Measurements from ENCODE around the gene ZNF8. TPM values are rescaled to one million over a fixed set of nuclear protein-coding genes. Genes with fewer than 3 reads are reported as not detected.

The ZNF8 gene
- total and polyA plus RNA-seq, 2 donors (not counting 1 experiment from before 2014, with no cell fraction given) = 2.6 to 5.6 TPM

- Histone ChIP-seq H2AFZ (ENCODE audit: low read length) (no peak overlapping the region), H3K4me2 (ENCODE audit: extremely low read depth, insufficient read depth, low read length) (no peak overlapping the region), H3K4me1 (ENCODE audit: control insufficient read depth, extremely low read depth, insufficient read depth, low read length) (no peaks in the 10 kb centered on the region), H4K20me1 (ENCODE audit: control insufficient read depth, extremely low read depth, insufficient read depth, low read length) (no peaks in the 10 kb centered on the region), H3K27ac (ENCODE audit: insufficient read depth, low read length) (no peak overlapping the region), H3K27me3 (ENCODE audit: control insufficient read depth, insufficient read depth, low read length) (no peaks in the 10 kb centered on the region), H3K79me2 (ENCODE audit: control insufficient read depth, insufficient read depth, low read length) (no peaks in the 10 kb centered on the region), H3K4me3 (replicated peaks in 1 of 4; ENCODE audit: control extremely low read depth in 1 of 4, insufficient read depth in 1 of 4, low read depth in 3 of 4, low read length in 4 of 4) (no peak overlapping the region), H3K9me3 (ENCODE audit: control insufficient read depth, insufficient read depth, low read depth, low read length) (peaks cover 4% of the 10 kb centered on the region), H3K36me3 (ENCODE audit: control insufficient read depth, insufficient read depth, low read length) (peaks cover 7% of the 10 kb centered on the region), H3K9ac (ENCODE audit: insufficient read depth, low read length) (no peak overlapping the region)
- no peak for DNase-seq (ENCODE audit: low read depth in 2 of 2)
- TF ChIP-seq CTCF (conservative IDR thresholded peaks at IDR 0.05 in 1 of 2, IDR thresholded peaks at IDR 0.05 in 1 of 2; ENCODE audit: low read depth in 1 of 2, low read length in 2 of 2) (no peak), EZH2 (IDR thresholded peaks at IDR 0.05; ENCODE audit: low read length, missing control alignments) (no peak)
Observed at GRCh38 chr19:58334691-58335249, 56.0 kb downstream of the ZNF8 start.

DNA sequence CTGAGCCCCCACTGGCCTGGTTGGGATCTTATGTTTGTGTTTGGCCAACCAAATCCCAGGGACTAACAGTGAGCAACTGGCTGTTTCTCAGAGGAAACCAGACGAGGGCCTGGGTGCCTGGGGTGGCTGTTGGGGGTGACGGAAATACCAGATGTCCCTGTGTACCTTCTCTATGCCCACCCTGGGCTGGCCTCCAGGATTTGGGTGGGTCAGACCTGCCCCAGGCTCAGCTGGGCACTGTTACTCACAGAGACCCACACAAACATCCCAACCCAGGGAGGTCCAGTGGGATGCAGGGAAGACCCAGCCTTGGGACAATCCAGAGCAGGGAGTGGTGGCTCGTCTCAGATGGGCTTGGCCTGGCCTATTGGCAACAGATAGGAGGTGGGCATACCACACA, 56.9 kb downstream of the ZNF8 start:
- Histone ChIP-seq H3K4me1 (ENCODE audit: control insufficient read depth, extremely low read depth, insufficient read depth, low read length) (no peaks in the 10 kb centered on the region), H3K36me3 (ENCODE audit: control insufficient read depth, insufficient read depth, low read length) (peaks cover 7% of the 10 kb centered on the region), H4K20me1 (ENCODE audit: control insufficient read depth, extremely low read depth, insufficient read depth, low read length) (no peaks in the 10 kb centered on the region), H3K4me3 (replicated peaks in 1 of 4; ENCODE audit: control extremely low read depth in 1 of 4, insufficient read depth in 1 of 4, low read depth in 3 of 4, low read length in 4 of 4) (no peak overlapping the region), H3K27me3 (ENCODE audit: control insufficient read depth, insufficient read depth, low read length) (no peaks in the 10 kb centered on the region), H3K9me3 (ENCODE audit: control insufficient read depth, insufficient read depth, low read depth, low read length) (peaks cover 4% of the 10 kb centered on the region), H2AFZ (ENCODE audit: low read length) (no peak overlapping the region), H3K79me2 (ENCODE audit: control insufficient read depth, insufficient read depth, low read length) (no peaks in the 10 kb centered on the region), H3K4me2 (ENCODE audit: extremely low read depth, insufficient read depth, low read length) (no peak overlapping the region), H3K9ac (ENCODE audit: insufficient read depth, low read length) (no peak overlapping the region), H3K27ac (ENCODE audit: insufficient read depth, low read length) (no peak overlapping the region)
- TF ChIP-seq CTCF (conservative IDR thresholded peaks at IDR 0.05 in 1 of 2, IDR thresholded peaks at IDR 0.05 in 1 of 2; ENCODE audit: low read depth in 1 of 2, low read length in 2 of 2) (no peak), EZH2 (IDR thresholded peaks at IDR 0.05; ENCODE audit: low read length, missing control alignments) (no peak)
- no peak for DNase-seq (ENCODE audit: low read depth in 2 of 2)

DNA sequence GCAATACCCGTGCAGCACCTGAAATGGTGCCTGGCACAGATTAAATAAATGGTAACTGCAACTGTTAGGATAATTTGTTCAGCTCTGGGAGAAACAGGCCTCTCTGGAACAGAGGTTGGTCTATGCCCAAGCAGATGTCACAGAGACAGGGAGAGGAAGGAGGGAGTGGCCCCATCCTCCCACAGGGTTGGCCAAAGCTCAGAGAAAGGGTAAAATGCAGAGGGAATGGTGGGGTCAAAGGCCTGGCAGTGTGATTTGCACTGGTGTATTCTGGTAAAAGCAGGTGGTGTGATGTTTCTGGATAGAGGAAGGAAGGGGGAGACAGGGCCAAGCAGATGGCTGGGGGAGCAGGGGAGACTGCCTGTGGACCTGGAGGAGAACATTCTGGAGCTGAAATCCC, 57.5 kb downstream of the ZNF8 start:
- Histone ChIP-seq H3K27me3 (ENCODE audit: control insufficient read depth, insufficient read depth, low read length) (no peaks in the 10 kb centered on the region), H3K79me2 (ENCODE audit: control insufficient read depth, insufficient read depth, low read length) (no peaks in the 10 kb centered on the region), H2AFZ (ENCODE audit: low read length) (no peak overlapping the region), H3K9me3 (ENCODE audit: control insufficient read depth, insufficient read depth, low read depth, low read length) (peaks cover 4% of the 10 kb centered on the region), H3K27ac (ENCODE audit: insufficient read depth, low read length) (no peak overlapping the region), H3K9ac (ENCODE audit: insufficient read depth, low read length) (no peak overlapping the region), H3K36me3 (ENCODE audit: control insufficient read depth, insufficient read depth, low read length) (peaks cover 7% of the 10 kb centered on the region), H3K4me3 (replicated peaks in 1 of 4; ENCODE audit: control extremely low read depth in 1 of 4, insufficient read depth in 1 of 4, low read depth in 3 of 4, low read length in 4 of 4) (no peak overlapping the region), H4K20me1 (ENCODE audit: control insufficient read depth, extremely low read depth, insufficient read depth, low read length) (no peaks in the 10 kb centered on the region), H3K4me2 (ENCODE audit: extremely low read depth, insufficient read depth, low read length) (no peak overlapping the region), H3K4me1 (ENCODE audit: control insufficient read depth, extremely low read depth, insufficient read depth, low read length) (no peaks in the 10 kb centered on the region)
- TF ChIP-seq EZH2 (IDR thresholded peaks at IDR 0.05; ENCODE audit: low read length, missing control alignments) (no peak), CTCF (conservative IDR thresholded peaks at IDR 0.05 in 1 of 2, IDR thresholded peaks at IDR 0.05 in 1 of 2; ENCODE audit: low read depth in 1 of 2, low read length in 2 of 2) (no peak)
- no peak for DNase-seq (ENCODE audit: low read depth in 2 of 2)
